Osteoblast (primary cell): ENCODE results near the gene ITPRIP. TPM values are rescaled to one million over a fixed set of nuclear protein-coding genes. Genes with fewer than 3 reads are reported as not detected.

Source experiments
- DNase-seq: peaks from one replicate; pipeline ENCODE4 v3.0.0; 2011; ENCODE audit warnings: low spot score, mixed read lengths; ENCODE audit not compliant: insufficient read length; ENCODE audit errors: missing footprints
- H2AFZ ChIP-seq: 2 replicates; pipeline ENCODE4 v1.6.0; 2011; ENCODE audit warnings: mild to moderate bottlenecking, low read length
- H3K27ac ChIP-seq: 2 replicates; pipeline ENCODE4 v1.5.1; 2011; ENCODE audit warnings: mild to moderate bottlenecking, low read depth, low read length, moderate library complexity
- H3K27me3 ChIP-seq: 2 replicates; pipeline ENCODE4 v1.6.0; 2012; ENCODE audit warnings: mild to moderate bottlenecking, control low read depth, inconsistent platforms, low read length, moderate library complexity; ENCODE audit not compliant: insufficient read depth
- H3K36me3 ChIP-seq: 2 replicates; pipeline ENCODE4 v1.5.1; 2011; ENCODE audit warnings: mild to moderate bottlenecking, low read length, control low read depth, moderate library complexity; ENCODE audit not compliant: insufficient read depth
- H3K4me1 ChIP-seq: 2 replicates; pipeline ENCODE4 v1.5.1; 2011; ENCODE audit warnings: mild to moderate bottlenecking, low read length, control low read depth, moderate library complexity; ENCODE audit not compliant: insufficient read depth
- H3K4me2 ChIP-seq: 2 replicates; pipeline ENCODE4 v1.6.0; 2011; ENCODE audit warnings: mild to moderate bottlenecking, low read length; ENCODE audit not compliant: insufficient read depth
- H3K4me3 ChIP-seq: fragments of 200-600 bp; sonication (generic); 3 replicates; pipeline ENCODE4 v1.5.1; 2012; ENCODE audit warnings: mild to moderate bottlenecking, low read length, inconsistent platforms; ENCODE audit not compliant: insufficient read depth
- H3K79me2 ChIP-seq: 2 replicates; pipeline ENCODE4 v1.6.0; 2012; ENCODE audit warnings: mild to moderate bottlenecking, low read length, control low read depth, inconsistent platforms; ENCODE audit not compliant: insufficient read depth
- H3K9me3 ChIP-seq: 2 replicates; pipeline ENCODE4 v1.5.1; 2011; ENCODE audit warnings: low read depth, low read length, control low read depth
- H4K20me1 ChIP-seq: 2 replicates; pipeline ENCODE4 v1.6.0; 2012; ENCODE audit warnings: mild to moderate bottlenecking, low read length, control low read depth; ENCODE audit not compliant: insufficient read depth
- CTCF ChIP-seq: IDR thresholded peaks from 2 replicates; pipeline ENCODE4 v1.5.1; 2011; ENCODE audit warnings: mild to moderate bottlenecking, low read depth, low read length, moderate library complexity; ENCODE audit errors: extremely low read depth
- total RNA-seq: library from RNA; depleted of rRNA; stranded (reverse); fragments of >200 nt; gene quantifications from 2 replicates; pipeline ENCODE4 v1.2.3, GENCODE V29; 2012

ITPRIP gene
- total RNA-seq, 1 donor: 14.8 TPM

- Histone ChIP-seq H2AFZ (no peak overlapping the region), H3K36me3 (no peaks in the 10 kb centered on the region), H3K27me3 (no peaks in the 10 kb centered on the region), H3K79me2 (peaks cover 2% of the 10 kb centered on the region), H3K4me3 (no peak overlapping the region), H4K20me1 (no peaks in the 10 kb centered on the region), H3K4me2 (no peak overlapping the region), H3K4me1 (peaks cover 54% of the 10 kb centered on the region), H3K27ac (no peak overlapping the region), H3K9me3 (no peaks in the 10 kb centered on the region)
- TF ChIP-seq CTCF: no peak
- no peak for DNase-seq
These were observed 34.5 kb downstream of the ITPRIP start for GRCh38 chr10:104303594-104304355.

- DNase-seq: no peak
- Histone ChIP-seq H3K27ac (peak overlapping the region; percentile 99), H3K9me3 (no peaks in the 10 kb centered on the region), H3K4me3 (no peak overlapping the region), H3K79me2 (no peaks in the 10 kb centered on the region), H3K4me1 (peaks cover 50% of the 10 kb centered on the region), H3K27me3 (no peaks in the 10 kb centered on the region), H4K20me1 (no peaks in the 10 kb centered on the region), H3K36me3 (no peaks in the 10 kb centered on the region), H2AFZ (no peak overlapping the region), H3K4me2 (no peak overlapping the region)
- peak; percentile 20 for TF ChIP-seq CTCF
These were observed 36.2 kb downstream of the ITPRIP start for GRCh38 chr10:104301907-104302690.

- H2AFZ ChIP-seq: no peak overlapping the region
These were observed 37.5 kb downstream of the ITPRIP start for GRCh38 chr10:104300736-104301292.

More at GRCh38 chr10:104300736-104301292, 37.5 kb downstream of the ITPRIP start:
- peak overlapping the region; percentile 77 for H3K4me2 ChIP-seq
- no peaks in the 10 kb centered on the region for H4K20me1 ChIP-seq
- peak overlapping the region; percentile 99 for H3K27ac ChIP-seq
- H3K79me2 ChIP-seq: no peaks in the 10 kb centered on the region
- no peak for TF ChIP-seq CTCF
- peak overlapping the region; percentile 36 for H3K4me3 ChIP-seq
- no peaks in the 10 kb centered on the region for H3K36me3 ChIP-seq
- peak; percentile 97 for DNase-seq
- H3K9me3 ChIP-seq: no peaks in the 10 kb centered on the region
- no peaks in the 10 kb centered on the region for H3K27me3 ChIP-seq
- peaks cover 41% of the 10 kb centered on the region for H3K4me1 ChIP-seq
